Duodenal mucosa (tissue), 2 donors: Measurements from ENCODE around the gene CENPW.

ENCODE experiments used
- H3K27ac ChIP-seq: one replicate; pipeline ENCODE4 v1.7.0; 2013; ENCODE audit warnings: low read depth, low read length
- H3K27me3 ChIP-seq, 2 donors: one replicate each; pipeline ENCODE4 v1.7.0; 2013; ENCODE audit warnings: low read length in 2 of 2, control low read depth in 1 of 2; ENCODE audit not compliant: insufficient read depth in 2 of 2, control insufficient read depth in 1 of 2
- H3K36me3 ChIP-seq, 2 donors: one replicate each; pipeline ENCODE4 v1.7.0; 2013; ENCODE audit warnings: low read length in 2 of 2, control low read depth in 1 of 2; ENCODE audit not compliant: insufficient read depth in 2 of 2, control insufficient read depth in 1 of 2
- H3K4me1 ChIP-seq, 2 donors: one replicate each; pipeline ENCODE4 v1.7.0; 2013; ENCODE audit warnings: low read length in 2 of 2, control low read depth in 1 of 2; ENCODE audit not compliant: insufficient read depth in 2 of 2, control insufficient read depth in 1 of 2
- H3K4me3 ChIP-seq, 2 donors: one replicate each; pipeline ENCODE4 v1.7.0; 2013; ENCODE audit warnings: low read length in 2 of 2, low read depth in 1 of 2
- H3K9ac ChIP-seq, 2 donors: one replicate each; pipeline ENCODE4 v1.7.0; 2013; ENCODE audit warnings: low read length in 2 of 2, low read depth in 1 of 2
- H3K9me3 ChIP-seq, 2 donors: one replicate each; pipeline ENCODE4 v1.7.0; 2013; ENCODE audit warnings: low read length in 2 of 2, control low read depth in 1 of 2; ENCODE audit not compliant: control insufficient read depth in 1 of 2

The CENPW gene

GRCh38 chr6:126388104-126388598 is 48.2 kb downstream of the CENPW start:
- H3K4me3 ChIP-seq: no peak overlapping the region
- no peaks in the 10 kb centered on the region for H3K4me1 ChIP-seq
- peaks cover 0 to 4% of the 10 kb centered on the region in 2 donors for H3K9me3 ChIP-seq
- H3K9ac ChIP-seq: no peak overlapping the region
- H3K27ac ChIP-seq: no peak overlapping the region
- H3K36me3 ChIP-seq: no peaks in the 10 kb centered on the region
- no peaks in the 10 kb centered on the region for H3K27me3 ChIP-seq

GRCh38 chr6:126396131-126396530 is 56.2 kb downstream of the CENPW start:
- Histone ChIP-seq H3K27me3 (no peaks in the 10 kb centered on the region), H3K9ac (no peak overlapping the region), H3K27ac (no peak overlapping the region), H3K9me3 (no peaks in the 10 kb centered on the region), H3K4me3 (no peak overlapping the region), H3K36me3 (no peaks in the 10 kb centered on the region), H3K4me1 (no peaks in the 10 kb centered on the region)
